Hepatocyte (in vitro differentiated cells): ENCODE measurements around the gene RMI2. TPM values are rescaled to one million over a fixed set of nuclear protein-coding genes. Genes with fewer than 3 reads are reported as not detected.

Experiments
- DNase-seq: peaks from one replicate; pipeline ENCODE4 v3.0.0-alpha.2; 2016; ENCODE audit warnings: low spot score
- H2AFZ ChIP-seq: fragments of 200-600 bp; sonication (generic); 2 replicates; pipeline ENCODE4 v1.6.0; 2016; ENCODE audit warnings: antibody characterized with exemption, mild to moderate bottlenecking
- H3K27ac ChIP-seq: fragments of 200-600 bp; sonication (generic); 2 replicates; pipeline ENCODE4 v1.5.1; 2016; ENCODE audit warnings: mild to moderate bottlenecking
- H3K27me3 ChIP-seq: fragments of 200-600 bp; sonication (generic); 2 replicates; pipeline ENCODE4 v1.6.1; 2016
- H3K36me3 ChIP-seq: fragments of 200-600 bp; sonication (generic); replicated peaks from 2 replicates; pipeline ENCODE4 v1.5.1; 2016; ENCODE audit warnings: low read depth; ENCODE audit not compliant: insufficient read depth
- H3K4me1 ChIP-seq: fragments of 200-600 bp; sonication (generic); 2 replicates; pipeline ENCODE4 v1.5.1; 2016; ENCODE audit warnings: mild to moderate bottlenecking, moderate library complexity; ENCODE audit not compliant: insufficient read depth
- H3K4me2 ChIP-seq: fragments of 200-600 bp; sonication (generic); 2 replicates; pipeline ENCODE4 v1.6.0; 2016
- H3K4me3 ChIP-seq: fragments of 200-600 bp; sonication (generic); 2 replicates; pipeline ENCODE4 v1.5.1; 2016; ENCODE audit warnings: mild to moderate bottlenecking
- H3K79me2 ChIP-seq: fragments of 200-600 bp; sonication (generic); 2 replicates; pipeline ENCODE4 v1.6.0; 2017; ENCODE audit warnings: mild to moderate bottlenecking
- H3K9me2 ChIP-seq: fragments of 200-600 bp; sonication (generic); replicated peaks from 2 replicates; pipeline ENCODE4 v1.6.0; 2017; ENCODE audit warnings: mild to moderate bottlenecking; ENCODE audit not compliant: insufficient read depth
- H3K9me3 ChIP-seq: fragments of 200-600 bp; sonication (generic); 2 replicates; pipeline ENCODE4 v1.5.1; 2016; ENCODE audit warnings: low read depth, mild to moderate bottlenecking
- H4K20me1 ChIP-seq: fragments of 200-600 bp; sonication (generic); 2 replicates; pipeline ENCODE4 v1.6.0; 2016; ENCODE audit warnings: mild to moderate bottlenecking; ENCODE audit not compliant: insufficient read depth, poor library complexity, severe bottlenecking
- EZH2 ChIP-seq: fragments of 200-600 bp; sonication (generic); IDR thresholded peaks from 2 replicates; pipeline ENCODE4 v1.6.1; 2016; ENCODE audit warnings: antibody characterized with exemption, mild to moderate bottlenecking, borderline replicate concordance
- EZH2phosphoT487 ChIP-seq: fragments of 200-600 bp; sonication (generic); IDR thresholded peaks from one replicate; pipeline ENCODE4 v1.6.1; 2018; ENCODE audit warnings: antibody characterized with exemption, mild to moderate bottlenecking, low read depth, moderate library complexity; ENCODE audit not compliant: unreplicated experiment, severe bottlenecking
- WGBS: methylation state at CpG from one replicate; pipeline ENCODE4 v1.1.6; 2016; ENCODE audit warnings: low lambda C conversion rate; ENCODE audit errors: missing lambda C conversion rate; 5-methylcytosine and 5-hydroxymethylcytosine counted together
- polyA plus RNA-seq: library from polyadenylated mRNA; unstranded; fragments of >200 nt; fragmentation: Nextera tagmentation; extraction: Ambion mirVana; gene quantifications from 2 replicates; pipeline ENCODE4 v1.2.1, GENCODE V29; 2016
- total RNA-seq: library from RNA; depleted of rRNA; stranded (reverse); fragments of >200 nt; gene quantifications from 2 replicates; pipeline ENCODE4 v1.2.3, GENCODE V29; 2014
- TF ChIP-seq, protein P1 (sequence below): fragments of 200-600 bp; sonication (generic); IDR thresholded peaks from 2 replicates; pipeline ENCODE4 v1.5.1; 2016; ENCODE audit warnings: antibody characterized with exemption, mild to moderate bottlenecking; ENCODE audit not compliant: poor library complexity

Gene RMI2
- total and polyA plus RNA-seq, 2 experiments from 2014 or later: 9.8 to 11.4 TPM

DNA sequence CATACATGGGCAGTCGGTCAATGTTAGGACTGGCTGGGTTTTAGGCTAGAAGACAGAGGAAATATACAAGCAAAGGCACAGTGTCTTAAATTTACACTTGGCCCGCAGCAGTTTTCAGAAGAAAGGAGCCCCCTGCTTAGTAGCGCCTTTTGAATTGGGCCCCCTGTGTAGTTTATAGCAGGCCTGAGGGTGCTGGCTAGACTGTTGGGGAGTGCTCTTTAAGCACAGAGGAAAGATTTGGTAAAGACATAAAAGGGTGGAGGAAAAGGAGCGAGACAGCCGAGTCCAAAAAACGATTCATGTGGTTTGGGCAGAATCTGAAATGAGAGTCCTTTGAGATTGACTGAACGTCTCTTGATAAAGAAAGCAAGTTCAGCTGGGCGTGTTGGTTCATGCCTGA, 10.6 kb downstream of the RMI2 start:
- Histone ChIP-seq H3K36me3 (no peaks in the 10 kb centered on the region), H3K27me3 (no peaks in the 10 kb centered on the region), H3K79me2 (peaks cover 19% of the 10 kb centered on the region), H3K4me2 (no peak overlapping the region), H3K4me1 (peaks cover 39% of the 10 kb centered on the region), H3K9me3 (no peaks in the 10 kb centered on the region), H4K20me1 (no peaks in the 10 kb centered on the region), H3K27ac (peak overlapping the region; percentile 63), H3K9me2 (no peaks in the 10 kb centered on the region), H2AFZ (no peak overlapping the region), H3K4me3 (no peak overlapping the region)
- DNase-seq: no peak
- 77% methylated on average over 8 of the region's 8 CpGs for WGBS
- no peak for TF ChIP-seq EZH2phosphoT487
- no peak for TF ChIP-seq EZH2
- TF ChIP-seq, protein P1, sequence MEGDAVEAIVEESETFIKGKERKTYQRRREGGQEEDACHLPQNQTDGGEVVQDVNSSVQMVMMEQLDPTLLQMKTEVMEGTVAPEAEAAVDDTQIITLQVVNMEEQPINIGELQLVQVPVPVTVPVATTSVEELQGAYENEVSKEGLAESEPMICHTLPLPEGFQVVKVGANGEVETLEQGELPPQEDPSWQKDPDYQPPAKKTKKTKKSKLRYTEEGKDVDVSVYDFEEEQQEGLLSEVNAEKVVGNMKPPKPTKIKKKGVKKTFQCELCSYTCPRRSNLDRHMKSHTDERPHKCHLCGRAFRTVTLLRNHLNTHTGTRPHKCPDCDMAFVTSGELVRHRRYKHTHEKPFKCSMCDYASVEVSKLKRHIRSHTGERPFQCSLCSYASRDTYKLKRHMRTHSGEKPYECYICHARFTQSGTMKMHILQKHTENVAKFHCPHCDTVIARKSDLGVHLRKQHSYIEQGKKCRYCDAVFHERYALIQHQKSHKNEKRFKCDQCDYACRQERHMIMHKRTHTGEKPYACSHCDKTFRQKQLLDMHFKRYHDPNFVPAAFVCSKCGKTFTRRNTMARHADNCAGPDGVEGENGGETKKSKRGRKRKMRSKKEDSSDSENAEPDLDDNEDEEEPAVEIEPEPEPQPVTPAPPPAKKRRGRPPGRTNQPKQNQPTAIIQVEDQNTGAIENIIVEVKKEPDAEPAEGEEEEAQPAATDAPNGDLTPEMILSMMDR: no peak

DNA sequence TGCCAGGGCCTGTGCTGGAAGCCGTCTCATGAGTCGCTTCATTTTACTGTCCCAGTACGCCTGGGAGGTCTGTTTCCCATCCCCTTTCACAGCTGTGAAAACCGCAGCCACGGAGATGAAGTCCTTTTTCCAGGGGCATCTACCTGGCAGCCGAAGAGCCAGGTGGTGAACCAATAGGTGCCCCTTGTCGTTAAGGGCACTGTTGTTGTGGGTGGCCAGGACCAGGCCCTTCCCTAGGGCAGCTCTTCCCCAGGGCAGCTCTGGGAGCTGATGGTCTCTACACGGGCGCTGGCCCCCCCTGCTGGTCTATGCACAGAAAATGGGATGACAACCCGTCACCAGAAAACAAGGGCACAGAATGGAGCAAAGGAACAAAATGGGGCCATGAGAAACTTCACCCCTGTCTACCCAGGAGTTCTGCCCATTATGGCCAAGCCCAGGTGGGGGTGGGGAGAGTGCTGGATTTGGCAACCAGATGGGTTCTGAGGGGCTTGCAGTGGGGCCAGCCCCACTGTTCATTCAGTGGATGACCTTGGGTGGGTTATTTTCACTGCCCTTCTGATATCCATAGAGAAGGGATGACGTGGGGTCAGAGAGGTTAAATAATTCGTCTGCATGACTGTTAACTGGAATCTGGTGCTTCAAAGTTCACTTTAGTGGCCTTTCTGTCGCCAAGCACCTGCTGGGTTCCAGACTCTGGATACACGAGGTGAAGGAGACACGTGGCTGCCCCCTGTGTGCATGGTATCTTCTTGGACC, 11.5 kb downstream of the RMI2 start:
- no peak overlapping the region for H3K4me3 ChIP-seq
- peaks cover 39% of the 10 kb centered on the region for H3K4me1 ChIP-seq
- DNase-seq: peak; percentile 83
- WGBS: 64% methylated on average over 15 of the region's 15 CpGs
- no peak overlapping the region for H3K27ac ChIP-seq
- H3K79me2 ChIP-seq: peaks cover 19% of the 10 kb centered on the region
- no peaks in the 10 kb centered on the region for H3K27me3 ChIP-seq
- H4K20me1 ChIP-seq: no peaks in the 10 kb centered on the region
- H3K4me2 ChIP-seq: peak overlapping the region; percentile 5
- no peak for TF ChIP-seq EZH2phosphoT487
- no peak for TF ChIP-seq EZH2
- TF ChIP-seq, protein P1: peak; percentile 69
- H3K36me3 ChIP-seq: no peaks in the 10 kb centered on the region
- no peaks in the 10 kb centered on the region for H3K9me2 ChIP-seq
- no peaks in the 10 kb centered on the region for H3K9me3 ChIP-seq
- H2AFZ ChIP-seq: no peak overlapping the region

DNA sequence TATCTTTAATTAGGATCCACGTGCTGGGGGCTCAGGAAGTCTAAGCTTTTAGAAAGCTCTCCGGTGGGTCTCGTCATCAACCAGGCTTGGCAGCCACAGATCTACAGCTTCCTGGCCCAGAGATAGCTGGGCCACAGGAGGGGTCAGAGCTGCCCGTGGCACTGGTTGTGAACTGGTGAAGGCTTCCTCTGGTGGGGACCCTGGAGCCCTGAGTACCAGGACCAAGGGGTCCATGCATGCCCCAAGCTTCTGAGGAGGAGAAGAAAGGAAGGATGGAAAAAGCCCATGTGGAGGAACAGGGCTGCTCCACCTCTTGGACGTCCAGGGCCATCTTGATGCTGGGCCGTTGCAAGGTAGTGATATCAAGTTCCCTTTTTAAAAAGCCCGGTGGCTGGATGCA, 13.3 kb downstream of the RMI2 start:
- Histone ChIP-seq H3K9me3 (no peaks in the 10 kb centered on the region), H4K20me1 (no peaks in the 10 kb centered on the region), H3K36me3 (no peaks in the 10 kb centered on the region), H3K27ac (peak overlapping the region; percentile 52), H2AFZ (no peak overlapping the region), H3K9me2 (no peaks in the 10 kb centered on the region), H3K4me2 (no peak overlapping the region), H3K4me1 (peaks cover 36% of the 10 kb centered on the region), H3K79me2 (peaks cover 7% of the 10 kb centered on the region), H3K4me3 (no peak overlapping the region), H3K27me3 (no peaks in the 10 kb centered on the region)
- 88% methylated on average over 7 of the region's 7 CpGs for WGBS
- no peak for DNase-seq
- no peak for TF ChIP-seq EZH2phosphoT487
- TF ChIP-seq, protein P1: no peak
